Measurements from ENCODE around the gene DDX27. TPM values are rescaled to one million over a fixed set of nuclear protein-coding genes. Genes with fewer than 3 reads are reported as not detected.

DDX27 gene
- total and polyA plus RNA-seq, 3 donors from 2014 or later, result 53.3 to 58.3 (median 54.1) TPM

DNA sequence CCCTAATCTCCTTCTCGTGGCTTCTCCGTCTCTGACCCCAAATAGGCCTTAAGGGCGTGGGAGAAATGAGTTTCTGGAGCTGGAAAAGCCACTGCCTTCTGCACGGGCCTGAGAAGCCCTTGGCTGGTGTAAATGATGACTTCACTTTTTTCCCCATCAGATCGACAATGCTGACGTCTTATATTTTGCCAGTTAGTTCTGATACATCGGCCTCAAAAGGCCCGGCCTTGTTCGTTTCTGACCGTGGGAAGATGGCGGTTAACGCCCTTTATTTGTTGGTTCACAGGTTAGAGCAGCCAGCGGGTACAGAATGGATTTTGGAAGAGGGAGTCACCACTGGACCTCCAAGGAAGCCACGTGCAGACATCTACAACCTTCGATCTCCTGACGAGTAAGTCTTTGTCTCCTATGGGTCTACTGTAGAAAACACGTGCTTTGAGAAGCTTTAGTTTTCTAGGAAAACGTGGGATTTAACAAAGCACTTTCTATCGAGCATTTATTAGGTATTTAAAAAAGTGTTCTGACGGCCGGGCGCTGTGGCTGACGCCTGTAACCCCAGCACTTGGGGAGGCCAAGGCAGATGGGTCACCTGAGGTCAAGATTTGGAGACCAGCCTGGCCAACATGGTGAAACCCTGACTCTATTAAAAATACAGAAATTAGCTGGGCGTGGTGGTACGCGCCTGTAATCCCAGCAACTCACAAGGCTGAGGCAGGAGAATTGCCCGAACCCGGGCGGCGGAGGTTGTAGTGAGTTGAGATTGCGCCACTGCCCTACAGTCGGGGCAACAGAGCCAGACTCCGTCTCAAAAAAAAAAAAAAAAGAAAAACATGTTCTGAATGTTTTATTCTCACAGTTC is 59.8 kb downstream of the DDX27 start:
- peak overlapping the region; percentile 86 to 95 for H3K4me3 ChIP-seq
- peaks cover 29% of the 10 kb centered on the region for H3K4me1 ChIP-seq
- no peaks in the 10 kb centered on the region for H3K9me3 ChIP-seq
- WGBS, 2 donors, result 12% methylated on average over 27 to 33 of the region's 33 CpGs
- peak overlapping the region; percentile 96 to 97 for H3K27ac ChIP-seq
- no peaks in the 10 kb centered on the region for H3K36me3 ChIP-seq (ENCODE audit: low read depth, missing control alignments)
- intact Hi-C loops (cut with DNase I; ENCODE audit: low total_unique reads), result no loop called here
- no peak for TF ChIP-seq POLR2A (IDR thresholded peaks at IDR 0.05)
- TF ChIP-seq, protein P1, sequence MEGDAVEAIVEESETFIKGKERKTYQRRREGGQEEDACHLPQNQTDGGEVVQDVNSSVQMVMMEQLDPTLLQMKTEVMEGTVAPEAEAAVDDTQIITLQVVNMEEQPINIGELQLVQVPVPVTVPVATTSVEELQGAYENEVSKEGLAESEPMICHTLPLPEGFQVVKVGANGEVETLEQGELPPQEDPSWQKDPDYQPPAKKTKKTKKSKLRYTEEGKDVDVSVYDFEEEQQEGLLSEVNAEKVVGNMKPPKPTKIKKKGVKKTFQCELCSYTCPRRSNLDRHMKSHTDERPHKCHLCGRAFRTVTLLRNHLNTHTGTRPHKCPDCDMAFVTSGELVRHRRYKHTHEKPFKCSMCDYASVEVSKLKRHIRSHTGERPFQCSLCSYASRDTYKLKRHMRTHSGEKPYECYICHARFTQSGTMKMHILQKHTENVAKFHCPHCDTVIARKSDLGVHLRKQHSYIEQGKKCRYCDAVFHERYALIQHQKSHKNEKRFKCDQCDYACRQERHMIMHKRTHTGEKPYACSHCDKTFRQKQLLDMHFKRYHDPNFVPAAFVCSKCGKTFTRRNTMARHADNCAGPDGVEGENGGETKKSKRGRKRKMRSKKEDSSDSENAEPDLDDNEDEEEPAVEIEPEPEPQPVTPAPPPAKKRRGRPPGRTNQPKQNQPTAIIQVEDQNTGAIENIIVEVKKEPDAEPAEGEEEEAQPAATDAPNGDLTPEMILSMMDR (IDR thresholded peaks at IDR 0.05), result no peak
- no peaks in the 10 kb centered on the region for H3K27me3 ChIP-seq
- peak; percentile 21 for DNase-seq

DNA sequence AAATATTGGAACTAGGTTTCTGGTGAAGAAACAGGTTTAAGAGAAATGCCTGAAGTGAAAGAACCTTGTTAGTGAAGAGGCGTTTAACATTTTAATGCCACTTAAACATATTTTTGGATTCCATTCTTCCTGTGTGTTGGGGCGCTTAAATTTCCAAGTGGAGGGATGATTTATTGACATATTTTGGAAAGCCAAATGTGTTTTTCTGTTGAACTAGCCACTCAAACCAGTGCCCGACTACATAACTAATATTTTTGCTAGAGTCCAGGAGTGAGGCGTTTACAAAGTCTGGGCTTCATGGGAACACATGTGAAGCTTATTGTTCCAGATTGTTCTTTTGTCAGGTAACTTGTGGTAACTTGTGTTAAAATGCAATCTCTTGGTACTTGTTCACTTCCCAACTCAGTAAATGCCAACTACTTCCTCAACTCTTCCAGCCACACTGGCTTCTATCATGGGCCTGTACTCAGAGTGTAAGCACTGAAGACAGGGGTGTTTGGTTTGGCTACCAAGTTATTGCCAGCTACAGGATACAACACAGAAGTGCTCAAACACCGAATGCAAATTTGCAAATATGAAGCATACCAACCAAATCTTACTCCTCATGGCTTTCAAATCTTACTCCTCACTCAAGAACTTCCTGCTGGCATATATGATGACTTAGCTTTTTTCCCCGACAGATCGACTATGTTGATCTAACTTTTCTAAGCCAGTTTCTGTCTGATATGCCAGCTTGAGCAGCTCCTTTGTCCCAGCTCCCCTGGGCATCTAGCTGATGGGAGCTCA is 60.7 kb downstream of the DDX27 start:
- WGBS, 2 donors, result 64 to 77% methylated on average over 7 of the region's 7 CpGs
- Histone ChIP-seq H3K9me3 (no peaks in the 10 kb centered on the region), H3K4me3 (peak overlapping the region in 1 of 2 donors; percentile 95), H3K36me3 (ENCODE audit: low read depth, missing control alignments) (no peaks in the 10 kb centered on the region), H3K4me1 (peaks cover 29% of the 10 kb centered on the region), H3K27ac (peak overlapping the region in 1 of 2 donors; percentile 97), H3K27me3 (no peaks in the 10 kb centered on the region)
- intact Hi-C loops (cut with DNase I; ENCODE audit: low total_unique reads), result no loop called here
- TF ChIP-seq POLR2A (IDR thresholded peaks at IDR 0.05), result no peak
- no peak for DNase-seq

DNA sequence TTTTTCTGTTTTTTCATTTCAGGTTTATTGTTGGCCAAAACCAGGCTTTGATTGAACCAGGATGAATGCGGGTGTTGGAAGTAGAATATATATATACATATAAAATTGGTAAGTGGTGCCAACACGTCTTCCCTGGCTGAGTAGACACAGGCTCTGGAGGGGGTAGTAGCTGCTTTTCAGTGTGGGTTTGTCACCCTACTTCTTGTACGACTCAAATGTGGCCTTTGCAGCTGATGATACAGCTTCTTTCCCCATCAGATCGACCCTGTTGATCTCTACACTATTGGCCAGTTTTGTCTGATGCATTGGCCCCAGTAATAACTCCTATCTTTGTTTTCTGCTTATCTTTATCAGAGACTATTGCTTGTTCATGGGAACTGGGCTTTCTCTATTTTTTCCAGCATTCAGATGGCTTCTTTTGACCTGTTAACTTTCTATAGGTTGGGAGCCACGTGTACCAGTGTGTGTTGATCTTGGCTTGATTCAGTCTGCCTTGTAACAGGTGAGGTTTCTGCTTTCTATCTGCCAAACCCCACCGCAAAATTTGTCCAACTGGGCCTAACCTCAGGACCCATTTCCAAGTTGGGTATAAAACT is 61.3 kb downstream of the DDX27 start:
- H3K4me3 ChIP-seq, result no peak overlapping the region
- H3K36me3 ChIP-seq (ENCODE audit: low read depth, missing control alignments), result no peaks in the 10 kb centered on the region
- WGBS, 2 donors, result 69 to 78% methylated on average over 6 of the region's 6 CpGs
- H3K9me3 ChIP-seq, result no peaks in the 10 kb centered on the region
- peaks cover 29% of the 10 kb centered on the region for H3K4me1 ChIP-seq
- H3K27me3 ChIP-seq, result no peaks in the 10 kb centered on the region
- TF ChIP-seq, protein P1 (IDR thresholded peaks at IDR 0.05), result no peak
- TF ChIP-seq POLR2A (IDR thresholded peaks at IDR 0.05), result no peak
- H3K27ac ChIP-seq, result no peak overlapping the region
- intact Hi-C loops (cut with DNase I; ENCODE audit: low total_unique reads), result no loop called here
- no peak for DNase-seq

DNA sequence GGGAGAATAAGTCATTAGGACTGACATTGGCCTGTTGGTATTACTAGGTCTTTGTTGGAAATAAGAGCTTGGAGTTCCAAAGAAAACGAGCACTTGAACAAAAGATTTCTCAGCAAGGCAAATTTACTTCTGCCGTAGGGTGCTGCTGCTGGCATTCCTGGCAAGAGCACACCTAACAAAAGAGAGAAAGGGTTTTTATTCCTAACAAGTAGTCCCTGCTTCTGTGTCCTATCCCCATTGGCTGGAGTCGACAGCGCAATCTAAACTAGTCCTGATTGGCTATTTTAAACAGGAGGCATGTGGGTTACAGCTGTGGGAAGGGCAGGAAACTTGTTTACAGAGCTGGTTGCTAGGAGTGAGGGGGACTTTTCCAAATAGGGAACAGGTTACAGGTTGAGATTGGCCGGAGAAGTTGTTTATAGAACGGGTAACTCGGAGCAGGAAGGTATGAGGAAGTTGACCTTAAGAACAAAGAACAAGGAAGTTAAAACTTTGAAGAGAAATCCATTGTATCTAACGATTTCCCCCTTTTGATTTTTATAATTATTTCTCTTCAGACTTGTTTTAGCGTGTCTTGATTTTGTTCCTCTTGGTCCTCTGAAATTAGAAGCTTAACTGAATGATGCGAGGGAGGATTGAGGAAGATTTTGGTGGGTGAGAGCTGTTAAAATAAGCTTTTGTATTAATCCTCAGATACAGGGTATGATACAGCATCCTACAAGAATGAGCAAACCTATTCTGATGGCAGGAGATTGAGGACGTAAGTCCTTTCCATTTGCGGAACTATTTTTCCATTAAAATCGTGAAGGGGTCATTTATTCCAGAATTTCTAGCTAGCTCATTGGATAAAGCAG is 62.1 kb downstream of the DDX27 start:
- H3K36me3 ChIP-seq (ENCODE audit: low read depth, missing control alignments), result no peaks in the 10 kb centered on the region
- intact Hi-C loops (cut with DNase I; ENCODE audit: low total_unique reads), result no loop called here
- H3K4me3 ChIP-seq, result no peak overlapping the region
- 84 to 89% methylated on average over 13 of the region's 13 CpGs for WGBS, 2 donors
- peaks cover 22% of the 10 kb centered on the region for H3K4me1 ChIP-seq
- TF ChIP-seq, protein P1 (IDR thresholded peaks at IDR 0.05), result no peak
- no peak for TF ChIP-seq POLR2A (IDR thresholded peaks at IDR 0.05)
- H3K27me3 ChIP-seq, result no peaks in the 10 kb centered on the region
- H3K9me3 ChIP-seq, result no peaks in the 10 kb centered on the region
- no peak for DNase-seq
- no peak overlapping the region for H3K27ac ChIP-seq
